ENCODE results near the gene CCDC187.
"Not testable (repeated sequence)": the region's sequence is repeated elsewhere in the genome, so short reads cannot be mapped to it uniquely, and the experiment has no call there.

The CCDC187 gene

GRCh38 chr9:136303825-136304416 lies at the start of gene CCDC187:
TSS of gene CCDC187 (minus strand) at chr9:136304094. CDS start at chr9:136303830, 264 bp downstream.
- no peak for DNase-seq

- DNase-seq = no peak
These were observed 49.2 kb upstream of the CCDC187 start for GRCh38 chr9:136353088-136353487.

GRCh38 chr9:136352682-136353081 lies 48.8 kb upstream of the CCDC187 start:
- DNase-seq = no peak

DNA sequence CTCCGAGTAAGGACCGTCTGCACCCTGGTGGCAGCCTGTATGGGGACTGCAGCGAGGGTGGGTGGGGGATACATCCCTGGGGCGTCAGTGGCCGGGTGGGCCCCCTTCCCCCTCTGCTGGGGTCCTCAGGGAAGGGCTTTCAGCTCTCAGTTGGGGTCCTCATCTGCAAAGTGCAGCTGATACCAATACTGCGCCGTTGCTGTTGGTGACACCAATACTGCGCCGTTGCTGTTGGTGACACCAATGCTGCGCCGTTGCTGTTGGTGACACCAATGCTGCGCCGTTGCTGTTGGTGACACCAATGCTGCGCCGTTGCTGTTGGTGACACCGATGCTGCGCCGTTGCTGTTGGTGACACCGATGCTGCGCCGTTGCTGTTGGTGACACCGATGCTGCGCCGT lies 48.0 kb upstream of the CCDC187 start:
- DNase-seq = not testable (repeated sequence)

- no peak for DNase-seq
These were observed 47.4 kb upstream of the CCDC187 start for GRCh38 chr9:136351252-136351800.

GRCh38 chr9:136349546-136349945 lies 45.7 kb upstream of the CCDC187 start:
- no peak for DNase-seq

DNA sequence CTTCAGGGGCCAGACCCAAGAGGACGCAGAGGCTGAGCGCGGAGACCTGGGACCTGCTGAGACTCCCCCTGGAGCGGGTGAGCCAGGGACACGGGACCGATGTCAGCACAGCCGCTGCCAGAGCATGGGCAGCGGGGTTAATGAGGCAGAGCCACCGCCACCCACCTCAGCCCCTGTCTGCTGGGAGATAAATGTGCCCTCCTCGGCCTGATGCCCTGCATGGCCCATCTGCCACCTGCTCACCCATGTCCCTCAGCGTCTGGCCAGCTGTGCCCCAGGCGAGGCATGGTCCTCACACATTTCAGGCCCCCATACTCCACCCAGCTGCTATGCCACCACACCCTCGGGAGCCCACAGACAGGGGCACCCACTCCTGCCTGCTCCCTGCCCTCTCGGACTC lies 44.8 kb upstream of the CCDC187 start:
- DNase-seq = no peak

DNA sequence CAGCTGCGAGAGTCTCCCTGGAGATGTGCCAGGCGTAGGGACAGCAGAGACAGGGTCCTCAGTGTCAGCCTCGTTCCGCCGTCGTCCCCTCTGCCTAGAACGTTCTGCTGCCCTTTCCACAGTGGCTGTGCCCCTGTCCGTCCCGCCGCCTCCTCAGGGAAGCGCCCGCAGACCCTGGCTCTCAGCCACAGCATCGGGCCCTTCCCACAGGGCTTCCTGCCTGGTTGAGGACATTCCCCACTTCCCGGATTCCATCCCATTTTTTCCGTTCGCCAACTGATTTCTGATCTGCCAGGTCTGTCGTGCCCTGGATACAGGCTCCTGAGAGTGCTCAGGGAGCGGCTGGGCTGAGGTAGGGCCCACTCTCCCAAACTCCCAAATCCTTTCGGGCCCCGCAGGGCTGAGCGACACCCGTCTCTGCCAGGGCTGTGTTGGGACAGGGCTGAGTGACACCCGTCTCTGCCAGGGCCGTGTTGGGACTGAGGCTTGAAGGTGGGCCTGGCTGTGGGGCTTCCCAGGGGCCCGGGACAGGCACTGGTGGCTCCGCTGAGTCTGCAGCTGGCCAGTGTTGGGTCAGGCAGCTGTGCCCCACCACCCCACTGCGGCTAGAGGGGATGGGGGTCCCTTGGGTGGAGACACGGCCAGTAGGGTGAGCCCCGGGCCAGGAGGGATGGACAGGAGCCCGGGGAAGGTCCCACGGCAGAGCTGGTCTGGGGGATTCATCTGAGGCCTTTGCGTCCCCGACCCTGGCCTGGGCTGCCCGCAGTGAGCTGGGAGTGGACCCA lies 43.8 kb upstream of the CCDC187 start:
- DNase-seq = no peak

DNA sequence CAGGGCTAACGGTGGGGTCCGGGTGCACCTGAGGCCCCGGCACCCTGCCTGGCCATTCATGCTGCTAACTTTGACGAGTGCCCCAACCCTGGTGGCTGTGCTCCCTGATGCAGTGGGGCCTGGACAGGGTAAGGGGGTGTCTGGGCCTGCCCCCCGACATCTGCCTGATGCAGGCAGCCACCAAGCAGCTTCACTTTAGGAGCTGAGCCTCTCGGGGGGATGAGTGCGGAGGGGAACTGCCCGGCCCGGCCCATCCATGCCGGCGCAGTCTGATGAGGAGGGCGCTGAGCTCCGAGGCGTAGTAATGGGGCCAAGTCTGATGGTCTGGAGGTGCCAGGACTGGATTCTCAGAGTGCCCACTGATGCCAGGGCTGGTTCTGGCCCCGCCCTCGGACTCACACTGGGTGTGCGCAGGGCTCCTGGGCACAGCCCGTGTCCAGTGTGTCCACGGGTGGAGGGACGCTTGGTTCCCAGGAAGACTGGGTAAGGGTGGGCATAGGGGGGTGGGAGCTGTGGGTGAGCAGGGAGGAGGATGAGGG lies 43.1 kb upstream of the CCDC187 start:
- DNase-seq = no peak

GRCh38 chr9:136346157-136346481 lies 42.2 kb upstream of the CCDC187 start:
- no peak for DNase-seq

- no peak for DNase-seq
These were observed 41.6 kb upstream of the CCDC187 start for GRCh38 chr9:136345281-136346156.

DNA sequence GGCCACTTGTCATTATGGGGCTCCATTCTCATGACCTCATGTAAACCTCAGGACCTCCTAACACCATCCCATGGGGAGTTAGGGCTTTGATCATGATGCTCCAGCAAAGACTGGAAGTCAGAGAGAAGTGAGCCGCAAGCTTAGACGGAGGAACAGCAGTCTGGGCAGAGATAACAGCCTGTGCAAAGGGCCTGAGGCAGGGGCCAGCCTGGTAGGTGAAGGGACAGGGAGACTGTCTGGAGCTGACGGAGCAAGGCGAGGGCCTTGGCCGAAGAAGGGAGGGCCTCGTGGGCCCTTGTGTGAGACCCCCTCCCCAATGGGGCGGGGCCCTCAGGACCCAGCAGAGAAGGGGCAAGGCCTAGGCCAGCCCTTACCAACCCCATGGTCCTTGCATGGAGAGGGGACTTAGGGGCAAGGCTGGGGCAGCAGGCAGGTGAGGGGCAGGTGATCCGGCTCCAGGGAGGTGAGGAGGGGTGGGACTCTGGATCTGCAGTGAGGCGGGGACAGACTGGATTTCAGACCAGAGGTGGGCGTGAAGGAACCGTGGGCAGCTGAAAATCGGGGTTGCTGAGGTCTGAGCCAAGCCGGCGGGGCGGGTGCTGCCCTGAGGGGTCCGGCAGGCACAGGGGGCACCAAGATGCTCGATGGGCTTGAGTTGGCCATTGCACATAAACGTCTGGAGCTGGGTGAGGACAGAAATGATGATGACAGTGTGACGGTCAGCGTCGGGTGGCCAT lies 40.8 kb upstream of the CCDC187 start:
- DNase-seq = no peak

GRCh38 chr9:136343884-136344269 lies 40.0 kb upstream of the CCDC187 start:
- DNase-seq = no peak

- no peak for DNase-seq
These were observed 39.4 kb upstream of the CCDC187 start for GRCh38 chr9:136343121-136343883.

DNA sequence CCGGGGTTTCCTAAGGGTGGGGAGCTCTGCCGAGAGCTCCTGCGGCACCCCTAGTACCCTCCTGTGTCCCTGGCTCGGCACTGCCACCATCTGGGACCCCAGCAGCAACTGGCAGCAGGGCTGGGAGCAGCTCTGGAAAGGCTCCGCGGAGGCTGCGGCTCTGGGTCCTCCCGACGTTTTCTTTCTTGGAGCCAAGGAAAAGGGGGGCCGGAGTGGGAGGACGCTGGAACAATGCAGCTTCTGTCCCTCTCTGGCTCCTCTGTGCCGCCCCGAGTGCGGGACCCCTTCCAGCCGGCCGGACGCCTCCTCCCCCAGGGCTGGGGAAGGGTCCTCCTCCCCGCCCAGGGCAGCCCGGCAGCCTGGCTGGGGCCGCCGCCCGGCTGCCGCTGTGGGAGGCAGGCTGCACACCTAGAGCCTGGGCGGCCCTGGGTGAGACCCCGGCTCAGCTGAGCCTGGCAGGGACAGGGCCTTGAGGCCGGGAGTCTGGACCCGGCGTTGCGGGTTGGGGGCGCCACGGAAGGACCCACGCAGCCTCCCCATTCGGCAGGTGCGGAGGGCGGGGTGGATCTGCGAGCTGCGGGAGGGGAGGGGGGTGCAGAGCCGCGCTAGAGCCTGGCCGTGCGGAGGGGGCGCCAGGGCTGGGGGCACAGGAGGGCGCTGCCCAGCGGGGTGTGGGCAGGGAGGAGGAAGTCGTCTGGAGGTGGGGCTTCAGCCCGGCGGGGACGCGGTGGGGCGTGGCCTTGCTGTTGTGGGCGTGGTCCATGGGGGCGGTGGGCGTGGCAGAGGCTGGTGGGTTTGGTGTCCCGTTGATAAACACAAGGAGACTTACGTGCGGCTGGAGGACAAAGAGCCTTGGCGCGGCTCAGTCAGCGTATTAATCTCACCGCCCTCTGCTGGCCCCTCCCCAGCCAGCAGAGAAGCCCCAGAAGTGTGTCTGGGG lies 38.6 kb upstream of the CCDC187 start:
- no peak for DNase-seq

GRCh38 chr9:136341769-136342168 lies 37.9 kb upstream of the CCDC187 start:
- no peak for DNase-seq

GRCh38 chr9:136341042-136341655 lies 37.3 kb upstream of the CCDC187 start:
- DNase-seq = no peak

- no peak for DNase-seq
These were observed 36.6 kb upstream of the CCDC187 start for GRCh38 chr9:136340356-136341041.

- no peak for DNase-seq
These were observed 36.0 kb upstream of the CCDC187 start for GRCh38 chr9:136339958-136340310.
